ENCODE data around the gene RNASE8.

Gene RNASE8

DNA sequence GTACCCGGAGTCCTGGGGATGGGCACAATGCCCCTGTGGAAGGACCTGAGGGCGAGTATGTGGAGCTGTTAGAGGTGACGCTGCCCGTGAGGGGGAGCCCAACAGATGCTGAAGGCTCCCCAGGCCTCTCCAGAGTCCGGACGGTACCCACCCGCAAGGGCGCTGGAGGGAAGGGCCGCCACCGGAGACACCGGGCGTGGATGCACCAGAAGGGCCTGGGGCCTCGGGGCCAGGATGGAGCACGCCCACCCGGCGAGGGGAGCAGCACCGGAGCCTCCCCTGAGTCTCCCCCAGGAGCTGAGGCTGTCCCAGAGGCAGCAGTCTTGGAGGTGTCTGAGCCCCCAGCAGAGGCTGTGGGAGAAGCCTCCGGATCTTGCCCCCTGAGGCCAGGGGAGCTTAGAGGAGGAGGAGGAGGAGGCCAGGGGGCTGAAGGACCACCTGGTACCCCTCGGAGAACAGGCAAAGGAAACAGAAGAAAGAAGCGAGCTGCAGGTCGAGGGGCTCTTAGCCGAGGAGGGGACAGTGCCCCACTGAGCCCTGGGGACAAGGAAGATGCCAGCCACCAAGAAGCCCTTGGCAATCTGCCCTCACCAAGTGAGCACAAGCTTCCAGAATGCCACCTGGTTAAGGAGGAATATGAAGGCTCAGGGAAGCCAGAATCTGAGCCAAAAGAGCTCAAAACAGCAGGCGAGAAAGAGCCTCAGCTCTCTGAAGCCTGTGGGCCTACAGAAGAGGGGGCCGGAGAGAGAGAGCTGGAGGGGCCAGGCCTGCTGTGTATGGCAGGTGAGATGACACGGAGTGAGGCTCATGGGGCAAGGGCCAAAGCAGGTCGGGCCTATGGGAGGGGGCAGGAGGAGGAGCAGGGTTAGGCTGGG, 17.0 kb downstream of the RNASE8 start:
- DNase-seq, result no peak

DNA sequence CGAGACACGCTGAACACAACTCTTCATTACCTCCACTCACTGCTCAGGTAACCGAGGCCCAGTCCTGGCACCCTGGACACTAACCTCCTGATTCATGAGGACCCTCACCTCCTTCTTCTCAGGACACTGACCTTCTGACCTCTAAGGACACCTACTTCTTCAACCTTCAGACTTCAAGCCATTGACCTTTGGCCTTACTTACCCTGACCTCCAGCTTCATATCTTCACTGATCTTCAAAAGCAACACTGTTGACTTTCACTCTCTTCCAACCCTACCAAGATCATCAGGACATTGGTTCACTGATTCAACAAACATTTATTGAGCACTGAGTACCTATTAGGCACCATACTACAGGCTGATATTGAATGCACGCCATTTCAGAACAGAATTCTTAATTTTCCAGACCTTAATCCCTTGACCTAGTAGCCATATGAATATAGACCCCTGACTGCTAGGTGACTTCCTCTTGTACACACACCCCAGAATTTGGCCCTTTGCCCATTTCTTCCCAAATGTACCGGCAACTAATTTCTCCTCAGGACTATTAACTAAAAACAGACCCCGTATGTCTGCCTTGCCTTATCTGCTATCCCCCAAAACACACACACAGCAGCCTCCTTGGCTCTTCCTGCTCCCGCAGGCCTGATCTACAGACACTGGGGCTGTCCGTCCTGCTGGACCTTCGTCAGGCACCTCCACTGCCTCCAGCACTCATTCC, 18.3 kb downstream of the RNASE8 start:
- no peak for DNase-seq

DNA sequence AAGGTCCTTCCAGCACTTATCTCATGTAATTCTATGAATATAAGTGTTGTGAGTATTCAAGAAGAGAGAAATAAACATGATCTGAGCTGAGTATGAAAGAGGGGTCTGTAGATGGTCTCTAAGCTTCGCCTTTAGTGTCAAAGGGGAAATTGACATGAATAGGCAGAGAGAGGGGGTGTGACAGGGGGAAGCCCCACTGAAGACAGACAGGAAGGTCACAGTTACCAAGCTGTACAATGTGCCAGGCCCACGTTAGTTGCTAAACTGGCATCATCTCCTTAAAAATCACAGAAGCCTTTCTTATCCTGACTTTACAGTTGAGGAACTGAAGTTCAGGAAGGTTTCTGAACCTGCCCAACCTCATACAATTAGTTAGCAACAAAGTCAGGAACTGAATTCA, 20.1 kb downstream of the RNASE8 start:
- DNase-seq, result no peak

DNA sequence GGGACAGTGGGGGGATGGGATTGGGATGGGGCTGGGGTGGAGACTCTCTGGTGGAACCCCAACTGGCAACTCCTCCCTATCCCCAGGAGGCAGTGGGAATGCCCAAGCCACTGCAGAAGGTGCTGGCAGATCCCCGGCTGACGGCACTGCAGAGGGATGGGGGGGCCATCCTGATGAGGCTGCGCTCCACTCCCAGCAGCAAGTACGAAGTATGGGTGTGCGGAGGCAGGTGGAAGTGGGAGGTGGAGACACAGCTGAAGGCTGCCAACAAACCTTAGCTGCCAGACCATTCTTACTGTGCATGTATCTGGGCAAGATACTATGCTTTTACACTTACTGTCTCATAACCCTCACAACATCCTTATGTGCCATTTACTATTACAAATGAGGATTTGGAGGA, 20.7 kb downstream of the RNASE8 start:
- no peak for DNase-seq

DNA sequence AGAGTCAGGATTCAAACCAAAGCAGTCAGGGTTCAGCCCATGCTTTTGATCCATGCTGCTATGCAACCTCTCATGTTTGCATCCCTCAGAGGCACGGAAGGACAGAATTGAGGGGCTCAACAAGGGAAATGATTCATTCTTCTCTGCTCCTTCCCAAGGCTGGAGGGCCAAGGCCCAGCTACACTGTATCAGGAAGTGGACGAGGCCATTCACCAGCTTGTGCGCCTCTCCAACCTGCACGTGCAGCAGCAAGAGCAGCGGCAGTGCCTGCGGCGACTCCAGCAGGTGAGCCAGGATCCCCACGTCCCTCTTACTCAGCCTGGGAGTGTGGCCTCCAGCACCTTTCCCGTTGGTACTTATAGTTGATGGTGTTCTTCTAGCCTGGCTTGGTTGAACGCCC, 21.1 kb downstream of the RNASE8 start:
- DNase-seq, result no peak

DNA sequence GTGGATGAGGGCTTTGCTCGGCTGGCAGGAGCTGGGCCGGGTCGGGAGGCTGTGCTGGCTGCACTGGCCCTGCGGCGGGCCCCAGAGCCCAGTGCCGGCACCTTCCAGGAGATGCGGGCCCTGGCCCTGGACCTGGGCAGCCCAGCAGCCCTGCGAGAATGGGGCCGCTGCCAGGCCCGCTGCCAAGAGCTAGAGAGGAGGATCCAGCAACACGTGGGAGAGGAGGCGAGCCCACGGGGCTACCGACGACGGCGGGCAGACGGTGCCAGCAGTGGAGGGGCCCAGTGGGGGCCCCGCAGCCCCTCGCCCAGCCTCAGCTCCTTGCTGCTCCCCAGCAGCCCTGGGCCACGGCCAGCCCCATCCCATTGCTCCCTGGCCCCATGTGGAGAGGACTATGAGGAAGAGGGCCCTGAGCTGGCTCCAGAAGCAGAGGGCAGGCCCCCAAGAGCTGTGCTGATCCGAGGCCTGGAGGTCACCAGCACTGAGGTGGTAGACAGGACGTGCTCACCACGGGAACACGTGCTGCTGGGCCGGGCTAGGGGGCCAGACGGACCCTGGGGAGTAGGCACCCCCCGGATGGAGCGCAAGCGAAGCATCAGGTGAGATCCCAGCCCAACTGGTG, 24.0 kb downstream of the RNASE8 start:
- no peak for DNase-seq

DNA sequence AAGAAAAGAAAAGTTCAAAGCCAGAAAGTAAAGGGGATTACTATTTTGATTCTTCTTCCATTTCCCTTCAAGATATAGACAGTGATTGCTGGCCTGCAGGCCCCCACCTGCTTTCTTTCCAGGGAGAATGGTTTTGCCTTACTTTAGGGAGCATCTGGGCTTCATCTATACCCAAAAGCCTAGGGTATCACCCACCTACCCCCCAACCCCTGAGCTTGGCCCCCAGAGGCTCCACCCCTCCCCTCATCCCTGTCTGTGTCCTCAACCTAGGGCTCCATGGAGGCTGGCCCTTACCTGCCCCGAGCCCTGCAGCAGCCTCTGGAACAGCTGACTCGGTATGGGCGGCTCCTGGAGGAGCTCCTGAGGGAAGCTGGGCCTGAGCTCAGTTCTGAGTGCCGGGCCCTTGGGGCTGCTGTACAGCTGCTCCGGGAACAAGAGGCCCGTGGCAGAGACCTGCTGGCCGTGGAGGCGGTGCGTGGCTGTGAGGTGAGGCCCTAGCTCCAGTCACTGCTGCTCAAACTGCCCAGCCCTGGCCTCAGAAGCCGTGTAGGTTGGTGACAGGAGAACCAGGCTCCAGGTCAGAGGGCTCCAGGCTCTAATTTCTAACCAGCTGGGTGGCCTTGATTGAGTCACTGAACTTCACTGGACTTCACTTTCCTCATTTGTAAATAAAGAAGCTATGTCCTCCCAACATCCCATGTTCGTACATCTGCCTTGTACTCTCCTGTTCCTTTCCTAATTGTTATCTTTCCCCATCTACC, 26.1 kb downstream of the RNASE8 start:
- DNase-seq, result no peak

DNA sequence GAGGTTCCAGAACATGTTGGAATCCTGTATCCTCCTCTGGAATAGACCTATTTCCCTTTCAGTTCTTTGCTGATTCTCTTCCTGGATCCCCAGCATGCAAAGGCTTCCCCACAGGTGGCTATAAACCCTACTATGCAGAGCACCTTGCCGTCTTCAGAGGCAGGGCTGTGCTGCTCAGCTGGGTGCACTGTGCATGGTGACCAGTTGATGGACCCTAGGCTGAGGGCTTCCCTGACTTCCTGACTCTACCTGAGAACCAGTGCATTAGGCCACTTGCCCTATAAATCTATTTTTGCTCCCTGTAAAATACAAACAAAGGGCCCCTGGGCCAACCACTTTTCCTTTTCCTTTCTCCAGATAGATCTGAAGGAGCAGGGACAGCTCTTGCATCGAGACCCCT, 26.8 kb downstream of the RNASE8 start:
- DNase-seq, result no peak

DNA sequence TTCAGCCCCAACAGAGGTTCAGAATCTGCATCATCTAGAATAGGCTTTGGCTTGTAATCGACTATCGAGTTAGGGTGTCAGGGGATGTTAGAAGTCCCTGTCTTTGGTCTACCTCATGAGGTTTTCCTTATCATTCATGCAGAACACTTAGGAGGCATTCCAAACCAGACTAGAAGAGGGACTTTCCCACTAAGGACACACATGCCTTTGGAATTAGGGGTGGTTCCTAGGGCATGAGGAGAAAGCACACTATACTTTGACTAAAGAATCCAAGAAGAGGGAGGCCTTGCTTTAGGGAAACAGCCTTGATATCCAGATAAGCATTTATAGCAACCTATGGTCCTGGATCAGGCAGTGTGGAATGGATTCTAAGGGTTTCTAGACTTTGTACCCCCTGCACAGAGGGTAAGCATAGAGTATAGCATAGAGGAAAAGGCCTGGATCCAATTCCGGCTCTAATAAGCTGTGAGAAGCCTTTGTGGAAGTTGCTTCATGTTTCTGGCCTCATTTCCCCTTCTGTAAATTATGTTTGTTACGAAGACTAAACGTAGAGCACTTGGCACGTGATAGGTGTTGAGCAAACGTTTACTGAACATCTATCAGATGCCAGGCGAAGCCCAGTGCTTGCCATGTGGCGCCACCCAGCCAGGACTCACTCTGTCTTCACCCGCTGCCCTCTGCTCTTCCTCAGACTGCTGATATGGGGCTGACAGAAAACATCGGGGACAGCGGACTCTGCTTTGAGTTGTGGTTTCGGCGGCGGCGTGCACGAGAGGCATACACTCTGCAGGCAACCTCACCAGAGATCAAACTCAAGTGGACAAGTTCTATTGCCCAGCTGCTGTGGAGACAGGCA, 27.6 kb downstream of the RNASE8 start:
- DNase-seq, result peak; percentile 54

DNA sequence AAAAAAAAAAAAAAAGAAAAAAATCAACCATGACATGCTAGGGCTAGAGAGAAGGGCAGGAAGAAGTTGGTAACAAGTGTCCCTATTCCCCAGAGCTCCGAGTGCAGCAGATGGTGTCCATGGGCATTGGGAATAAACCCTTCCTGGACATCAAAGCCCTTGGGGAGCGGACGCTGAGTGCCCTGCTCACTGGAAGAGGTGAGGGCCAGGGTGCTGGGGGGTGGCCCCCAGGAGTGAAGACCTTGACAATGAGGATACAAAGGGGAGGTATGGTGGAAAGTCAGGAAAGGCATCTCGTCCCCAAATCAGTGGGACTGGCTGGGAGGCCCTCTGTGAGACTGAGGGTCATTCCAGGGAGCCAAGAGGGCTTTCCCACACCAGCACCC, 29.3 kb downstream of the RNASE8 start:
- DNase-seq, result no peak

DNA sequence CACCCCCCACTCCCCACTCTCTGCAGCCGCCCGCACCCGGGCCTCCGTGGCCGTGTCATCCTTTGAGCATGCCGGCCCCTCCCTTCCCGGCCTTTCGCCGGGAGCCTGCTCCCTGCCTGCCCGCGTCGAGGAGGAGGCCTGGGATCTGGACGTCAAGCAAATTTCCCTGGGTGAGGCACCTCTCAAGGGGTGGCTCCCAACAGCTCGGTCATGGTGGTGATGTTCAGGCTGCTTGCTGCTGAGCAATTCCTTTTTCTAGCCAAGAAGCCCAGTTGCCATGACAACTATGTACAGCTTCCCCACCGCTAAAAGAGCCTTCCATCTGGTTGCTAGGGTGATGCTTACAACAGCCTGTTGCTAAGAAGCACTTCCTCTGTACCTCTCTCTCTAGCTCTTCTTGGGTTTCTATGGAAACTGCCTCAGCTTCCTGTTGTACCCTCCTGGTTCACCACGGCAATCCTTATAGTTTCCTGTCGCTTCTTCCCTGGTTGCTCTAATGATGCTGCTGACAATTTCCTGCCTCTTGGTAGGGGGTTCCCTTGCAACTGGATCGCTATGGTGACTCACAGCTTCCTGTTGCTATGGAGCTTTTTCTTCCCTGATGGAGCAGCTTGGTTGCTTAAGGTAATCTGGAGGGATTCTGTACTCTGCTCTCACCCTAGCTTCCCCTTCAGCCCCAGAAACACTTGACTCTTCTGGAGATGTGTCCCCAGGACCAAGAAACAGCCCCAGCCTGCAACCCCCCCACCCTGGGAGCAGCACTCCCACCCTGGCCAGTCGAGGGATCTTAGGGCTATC, 29.9 kb downstream of the RNASE8 start:
- peak; percentile 96 for DNase-seq

DNA sequence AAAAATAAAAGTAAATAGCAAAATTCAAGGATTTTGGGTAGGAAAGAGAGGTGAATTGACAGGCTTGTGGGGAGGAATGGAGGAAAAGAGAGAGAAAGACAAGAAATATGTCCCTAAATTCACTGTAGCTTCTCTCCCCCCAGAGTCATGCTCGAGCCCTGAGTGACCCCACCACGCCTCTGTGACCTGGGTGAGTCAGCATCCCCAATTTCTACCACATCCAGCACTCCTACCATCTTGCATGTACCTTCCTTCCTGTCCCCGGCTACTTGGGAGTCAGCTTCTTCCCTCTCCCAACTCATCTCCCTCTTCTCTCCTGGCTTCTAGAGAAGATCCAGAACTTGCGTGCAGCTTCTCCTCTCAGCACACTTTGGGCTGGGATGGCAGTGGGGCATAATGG, 31.1 kb downstream of the RNASE8 start:
- no peak for DNase-seq

DNA sequence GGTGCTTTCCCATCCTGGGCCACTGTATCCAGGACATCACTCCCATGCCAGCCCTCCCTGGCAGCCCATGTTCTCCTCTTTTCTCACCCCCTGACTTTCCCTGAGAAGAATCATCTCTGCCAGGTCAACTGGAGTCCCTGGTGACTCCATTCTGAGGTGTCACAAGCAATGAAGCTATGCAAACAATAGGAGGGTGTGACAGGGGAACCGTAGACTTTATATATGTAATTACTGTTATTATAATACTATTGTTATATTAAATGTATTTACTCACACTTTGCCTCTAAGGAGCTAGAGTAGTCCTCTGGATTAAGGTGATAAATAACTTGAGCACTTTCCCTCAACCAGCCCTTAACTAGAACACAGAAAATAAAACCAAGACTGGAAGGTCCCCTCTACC, 31.6 kb downstream of the RNASE8 start:
- DNase-seq, result no peak

DNA sequence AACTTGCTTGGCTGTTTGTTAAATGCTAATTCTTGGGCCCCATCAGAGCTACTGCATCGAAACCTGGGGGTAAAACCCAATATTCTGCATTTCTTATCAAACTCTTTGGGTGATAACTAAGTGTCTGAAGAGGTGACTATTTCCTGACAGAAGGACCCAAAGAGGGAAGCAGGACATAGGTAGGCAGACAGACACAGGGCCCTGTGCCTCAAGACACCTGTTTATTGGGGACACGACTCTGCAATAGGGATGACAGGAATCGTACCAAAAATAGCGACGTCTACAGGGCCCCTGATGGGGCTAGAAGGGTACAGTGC, 32.2 kb downstream of the RNASE8 start:
- no peak for DNase-seq

DNA sequence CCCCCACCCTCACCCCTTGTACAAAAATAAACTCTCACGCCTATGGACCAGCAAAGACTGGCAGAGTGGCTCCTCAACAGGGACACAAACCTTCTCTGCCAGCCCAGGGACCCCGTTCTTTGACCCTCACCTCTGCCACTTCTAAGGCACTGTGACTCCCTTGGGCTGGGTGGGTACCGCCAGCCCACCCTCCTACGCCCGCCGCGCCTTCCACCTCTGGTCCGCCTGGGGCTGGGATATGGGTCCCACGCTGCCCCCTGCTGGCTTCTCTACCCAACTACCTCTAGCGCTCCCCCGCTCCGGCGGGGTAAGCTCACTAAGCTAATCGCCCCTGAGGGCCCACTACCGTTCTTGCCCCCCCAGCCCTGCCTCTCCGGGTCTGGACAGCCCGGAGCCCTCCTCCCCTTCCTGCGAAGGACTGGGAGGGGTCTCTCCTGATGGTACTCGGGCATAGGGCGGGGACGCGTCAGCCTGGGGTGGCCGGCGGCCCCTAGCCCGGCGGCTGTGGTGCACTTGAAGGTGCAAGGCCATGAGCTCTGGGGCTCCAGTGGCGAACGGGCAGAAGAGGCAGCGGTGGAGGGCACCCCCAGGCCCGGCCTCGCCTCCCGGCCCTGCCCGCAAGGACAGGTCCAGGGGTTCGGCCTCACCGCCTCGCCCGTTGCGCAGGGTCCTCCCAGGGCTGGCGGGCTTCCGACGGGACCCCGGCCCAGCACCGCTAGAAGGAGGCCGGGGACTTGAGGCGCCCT, 32.7 kb downstream of the RNASE8 start:
- no peak for DNase-seq

DNA sequence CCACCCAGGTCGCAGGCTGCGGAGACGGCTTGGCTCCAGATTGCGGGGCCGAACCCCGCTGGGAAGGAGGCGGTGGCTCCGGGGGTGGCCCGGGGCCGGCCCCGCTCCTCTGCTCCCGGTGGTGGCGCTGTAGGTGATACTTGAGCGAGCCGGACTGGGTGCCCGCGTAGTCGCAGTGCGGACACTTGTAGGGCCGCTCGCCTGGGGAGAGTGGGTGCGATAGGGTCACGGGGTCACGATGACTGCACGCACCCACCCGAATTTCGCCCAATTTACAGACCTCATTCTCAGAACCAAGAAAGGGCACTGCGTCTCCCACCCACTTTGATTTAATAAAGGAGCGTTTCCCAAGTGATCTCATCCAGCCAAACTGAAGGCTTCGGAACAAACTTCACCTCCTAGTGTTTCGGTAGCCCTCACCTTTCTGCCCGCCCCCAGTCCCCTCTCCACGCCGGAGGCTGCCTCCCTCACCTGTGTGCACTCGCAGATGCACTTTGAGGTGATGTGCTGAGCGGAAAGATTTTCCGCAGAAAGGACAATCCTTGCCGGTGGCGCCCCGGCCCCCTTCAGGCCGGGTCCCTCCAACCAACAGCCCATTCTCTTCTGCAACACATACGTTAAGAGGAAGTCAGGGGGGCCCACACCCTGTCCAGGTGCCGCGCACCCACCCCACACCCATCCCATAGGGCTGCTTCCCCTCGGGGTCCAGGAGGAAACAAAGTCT, 33.5 kb downstream of the RNASE8 start:
- DNase-seq, result no peak

DNA sequence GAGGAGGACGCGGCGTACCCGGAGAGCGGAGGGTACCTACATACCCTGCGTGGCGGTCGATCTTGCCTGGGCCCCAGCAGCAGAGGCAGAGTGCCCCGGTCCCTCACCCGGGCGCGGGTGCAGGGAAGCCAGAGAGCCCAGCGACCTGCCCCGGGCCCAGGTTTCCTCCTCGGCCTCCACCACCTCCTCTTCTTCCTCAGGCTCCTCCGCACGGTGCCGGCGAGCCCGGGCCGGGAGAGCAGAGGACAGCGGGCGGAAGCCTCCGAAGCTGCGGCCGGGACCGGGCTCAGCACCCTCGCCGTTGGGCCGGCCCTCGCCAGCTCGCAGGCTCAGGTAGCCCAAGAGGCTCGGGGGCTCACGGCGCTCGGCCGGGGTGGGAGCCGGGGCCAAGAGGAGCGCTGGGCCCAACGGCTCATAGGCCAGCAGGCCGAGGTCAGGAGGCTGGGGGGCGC, 34.2 kb downstream of the RNASE8 start:
- no peak for DNase-seq

DNA sequence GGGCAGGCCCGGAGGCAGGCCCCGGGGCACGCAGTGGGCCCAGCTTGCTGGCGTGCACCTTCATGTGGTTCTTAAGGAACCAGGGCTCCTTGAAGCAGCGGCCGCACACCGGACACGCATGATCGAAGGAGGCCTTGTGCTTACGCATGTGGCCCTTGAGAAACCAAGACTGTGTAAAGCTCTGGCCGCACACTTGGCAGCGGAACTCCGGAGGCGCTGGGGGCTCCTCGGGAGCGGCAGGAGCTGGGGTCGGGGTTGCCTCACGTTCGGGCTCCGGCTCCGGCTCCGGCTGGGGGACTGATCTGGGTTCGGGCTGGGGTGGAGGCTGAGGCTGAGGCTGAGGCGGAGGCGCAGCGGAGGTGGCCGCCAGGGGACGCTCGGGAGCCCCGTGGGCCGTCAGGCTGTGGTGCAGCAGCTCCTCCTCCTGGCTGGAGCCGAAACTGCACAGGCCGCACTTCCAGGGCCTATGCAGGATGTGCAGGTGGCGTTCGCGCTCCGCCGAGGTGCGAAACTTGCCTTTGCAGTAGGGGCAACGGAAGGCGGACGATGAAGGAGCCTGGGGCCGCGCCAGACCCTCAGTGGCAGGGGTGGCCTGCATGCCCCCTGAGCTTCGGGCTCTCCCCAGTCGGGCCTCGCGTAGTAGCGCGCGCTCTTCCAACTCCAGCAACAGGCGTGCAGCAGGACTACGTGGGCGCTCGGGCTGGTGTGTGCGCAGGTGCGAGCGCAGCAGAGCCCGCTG, 34.8 kb downstream of the RNASE8 start:
- DNase-seq, result peak; percentile 64

DNA sequence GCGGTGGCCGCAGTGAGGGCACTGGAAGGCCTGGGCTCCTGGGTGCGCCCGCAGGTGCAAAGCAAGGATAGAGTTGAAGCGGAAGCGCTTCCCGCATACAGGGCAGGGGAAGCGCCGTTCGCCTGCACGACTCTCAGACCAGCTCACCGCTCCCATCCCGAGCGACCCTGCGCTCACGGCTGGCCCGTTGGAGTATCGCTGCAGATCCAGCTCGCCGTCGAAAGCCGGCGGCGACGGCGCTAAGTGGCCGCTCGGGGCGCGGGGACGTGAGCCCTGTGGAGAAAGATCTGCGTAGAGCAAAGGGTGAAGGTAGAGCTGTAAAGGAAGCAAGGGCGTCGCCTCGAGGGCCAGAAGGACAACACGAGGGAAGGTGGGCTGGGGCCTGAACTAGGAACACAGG, 35.4 kb downstream of the RNASE8 start:
- no peak for DNase-seq
